Measurements from ENCODE around the gene DENND6B. TPM values are rescaled to one million over a fixed set of nuclear protein-coding genes. Genes with fewer than 3 reads are reported as not detected.
A peak's percentile ranks its signal among the peaks of the same experiment; 100 is the strongest.
"Not testable (repeated sequence)": the region's sequence is repeated elsewhere in the genome, so short reads cannot be mapped to it uniquely, and the experiment has no call there.

The DENND6B gene, protein sequence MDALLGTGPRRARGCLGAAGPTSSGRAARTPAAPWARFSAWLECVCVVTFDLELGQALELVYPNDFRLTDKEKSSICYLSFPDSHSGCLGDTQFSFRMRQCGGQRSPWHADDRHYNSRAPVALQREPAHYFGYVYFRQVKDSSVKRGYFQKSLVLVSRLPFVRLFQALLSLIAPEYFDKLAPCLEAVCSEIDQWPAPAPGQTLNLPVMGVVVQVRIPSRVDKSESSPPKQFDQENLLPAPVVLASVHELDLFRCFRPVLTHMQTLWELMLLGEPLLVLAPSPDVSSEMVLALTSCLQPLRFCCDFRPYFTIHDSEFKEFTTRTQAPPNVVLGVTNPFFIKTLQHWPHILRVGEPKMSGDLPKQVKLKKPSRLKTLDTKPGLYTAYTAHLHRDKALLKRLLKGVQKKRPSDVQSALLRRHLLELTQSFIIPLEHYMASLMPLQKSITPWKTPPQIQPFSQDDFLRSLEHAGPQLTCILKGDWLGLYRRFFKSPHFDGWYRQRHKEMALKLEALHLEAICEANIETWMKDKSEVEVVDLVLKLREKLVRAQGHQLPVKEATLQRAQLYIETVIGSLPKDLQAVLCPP
- 1.7 and 2.2 TPM in 2 replicates for total RNA-seq

GRCh38 chr22:50326956-50327710, at the start of gene DENND6B:
Gene DENND6B (minus strand): TSS chr22:50327012. CDS start chr22:50326988, 24 bp downstream.
- H3K27me3 Mint-ChIP-seq (ENCODE audit: insufficient read depth): peaks cover 21% of the 10 kb centered on the region
- H3K4me1 Mint-ChIP-seq (ENCODE audit: low read depth): peaks cover 7% of the 10 kb centered on the region
- H3K4me3 Mint-ChIP-seq: peak within 1 kb of the TSS; percentile 86
- H3K36me3 Mint-ChIP-seq (ENCODE audit: low read depth): no peaks in the 10 kb centered on the region
- intact Hi-C loops (cut with micrococcal nuclease): loop anchor here (1.0 to 5.0 kb wide), 3 partner anchors 16 to 85 kb away; partner anchors contain the start of genes MAPK11 and PPP6R2
- H3K27ac Mint-ChIP-seq: peak within 1 kb of the TSS; percentile 78
- H3K9me3 Mint-ChIP-seq: no peaks in the 10 kb centered on the region
- DNase-seq (ENCODE audit: low spot score): peak; percentile 68

GRCh38 chr22:50376085-50376651, 49.4 kb upstream of the DENND6B start:
- intact Hi-C loops (cut with micrococcal nuclease): no loop called here
- H3K9me3 Mint-ChIP-seq: no peaks in the 10 kb centered on the region
- H3K27ac Mint-ChIP-seq: peak overlapping the region; percentile 81
- peaks cover 5% of the 10 kb centered on the region for H3K4me1 Mint-ChIP-seq (ENCODE audit: low read depth)
- no peak overlapping the region for H3K4me3 Mint-ChIP-seq
- H3K36me3 Mint-ChIP-seq (ENCODE audit: low read depth): peaks cover 31% of the 10 kb centered on the region
- H3K27me3 Mint-ChIP-seq (ENCODE audit: insufficient read depth): no peaks in the 10 kb centered on the region
- DNase-seq (ENCODE audit: low spot score): no peak

DNA sequence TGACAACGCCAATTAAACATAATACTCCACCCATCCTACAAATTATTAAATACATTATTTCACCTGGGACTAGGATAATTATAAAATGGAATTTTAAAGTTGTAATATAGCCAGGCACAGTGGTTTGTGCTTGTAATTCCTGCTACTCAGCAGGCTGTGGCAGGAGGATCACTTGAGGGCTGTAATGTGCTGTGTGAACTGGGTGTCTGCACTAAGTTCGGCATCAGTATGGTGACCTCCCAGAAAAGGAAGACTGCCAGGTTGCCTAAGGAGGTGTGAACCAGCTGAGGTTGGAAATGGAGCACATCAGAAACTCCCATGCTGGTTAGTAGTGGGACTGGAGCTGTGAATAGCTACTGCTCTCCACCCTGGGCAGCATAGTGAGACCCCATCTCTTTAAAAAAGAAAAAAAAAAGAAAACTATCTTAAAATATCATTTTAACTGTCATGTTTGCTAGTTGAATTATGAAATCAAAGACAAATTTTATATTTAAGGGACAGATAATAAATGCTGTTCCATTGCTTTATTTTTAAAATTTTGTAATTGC, 44.4 kb upstream of the DENND6B start:
- intact Hi-C loops (cut with micrococcal nuclease): no loop called here
- DNase-seq (ENCODE audit: low spot score): no peak
- Mint-ChIP-seq H3K9me3 (no peaks in the 10 kb centered on the region), H3K4me3 (no peak overlapping the region), H3K27me3 (ENCODE audit: insufficient read depth) (no peaks in the 10 kb centered on the region), H3K36me3 (ENCODE audit: low read depth) (peaks cover 28% of the 10 kb centered on the region), H3K4me1 (ENCODE audit: low read depth) (peaks cover 3% of the 10 kb centered on the region), H3K27ac (no peak overlapping the region)

DNA sequence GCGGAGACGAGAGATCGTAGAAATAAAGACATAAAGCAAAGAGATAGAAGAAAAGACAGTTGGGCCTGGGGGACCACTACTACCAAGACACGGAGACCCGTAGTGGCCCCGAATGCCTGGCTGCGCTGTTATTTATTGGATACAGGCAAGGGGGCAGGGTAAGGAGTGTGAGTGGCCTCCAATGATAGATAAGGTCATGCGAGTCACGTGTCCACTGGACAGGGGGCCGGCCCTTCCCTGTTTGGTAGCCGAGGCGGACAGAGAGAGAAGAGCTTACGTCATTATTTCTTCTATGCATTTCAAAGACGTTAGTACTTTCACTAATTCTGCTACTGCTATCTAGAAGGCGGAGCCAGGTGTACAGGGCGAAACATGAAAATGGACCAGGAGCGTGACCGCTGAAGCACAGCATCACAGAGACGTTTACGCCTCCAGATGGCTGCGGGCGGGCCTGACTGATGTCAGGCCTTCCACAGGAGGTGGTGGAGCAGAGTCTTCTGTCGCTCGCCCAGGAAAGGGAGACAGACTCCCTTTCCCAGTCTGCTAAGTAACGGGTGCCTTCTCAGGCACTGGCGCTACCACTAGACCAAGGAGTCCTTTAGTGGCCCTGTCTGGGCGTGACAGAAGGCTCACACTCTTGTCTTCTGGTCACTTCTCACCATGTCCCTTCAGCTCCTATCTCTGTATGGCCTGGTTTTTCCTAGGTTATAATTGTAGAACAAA, 41.1 kb upstream of the DENND6B start:
- Mint-ChIP-seq H3K4me3 (no peak overlapping the region), H3K27ac (no peak overlapping the region), H3K4me1 (ENCODE audit: low read depth) (no peaks in the 10 kb centered on the region), H3K27me3 (ENCODE audit: insufficient read depth) (no peaks in the 10 kb centered on the region), H3K9me3 (no peaks in the 10 kb centered on the region), H3K36me3 (ENCODE audit: low read depth) (peaks cover 20% of the 10 kb centered on the region)
- intact Hi-C loops (cut with micrococcal nuclease): no loop called here
- DNase-seq (ENCODE audit: low spot score): no peak

DNA sequence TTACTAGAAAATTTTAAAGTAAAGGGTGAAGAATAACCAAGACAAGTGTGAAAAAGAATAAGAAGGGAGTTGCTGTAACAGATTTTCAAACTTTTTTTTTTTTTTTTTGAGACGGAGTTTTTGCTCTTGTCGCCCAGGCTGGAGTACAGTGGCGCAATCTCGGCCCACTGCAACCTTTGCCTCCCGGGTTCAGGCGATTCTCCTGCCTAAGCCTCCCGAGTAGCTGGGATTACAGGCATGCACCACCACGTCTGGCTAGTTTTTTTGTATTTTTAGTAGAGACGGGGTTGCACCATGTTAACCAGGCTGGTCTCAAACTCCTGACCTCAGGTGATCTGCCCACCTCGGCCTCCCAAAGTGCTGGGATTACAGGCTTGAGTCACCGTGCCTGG, 37.0 kb upstream of the DENND6B start:
- H3K27ac Mint-ChIP-seq; DNase-seq (ENCODE audit: low spot score); H3K27me3 Mint-ChIP-seq (ENCODE audit: insufficient read depth); H3K4me3 Mint-ChIP-seq; H3K9me3 Mint-ChIP-seq; intact Hi-C loops (cut with micrococcal nuclease): not testable (repeated sequence)
- Mint-ChIP-seq H3K4me1 (ENCODE audit: low read depth) (peaks cover 18% of the 10 kb centered on the region), H3K36me3 (ENCODE audit: low read depth) (peaks cover 30% of the 10 kb centered on the region)

GRCh38 chr22:50363166-50363802, 36.5 kb upstream of the DENND6B start:
- H3K27me3 Mint-ChIP-seq (ENCODE audit: insufficient read depth): no peaks in the 10 kb centered on the region

GRCh38 chr22:50361688-50362087, 34.9 kb upstream of the DENND6B start:
- H3K4me1 Mint-ChIP-seq (ENCODE audit: low read depth): peaks cover 26% of the 10 kb centered on the region
- no peak for DNase-seq (ENCODE audit: low spot score)
- peaks cover 23% of the 10 kb centered on the region for H3K36me3 Mint-ChIP-seq (ENCODE audit: low read depth)
- H3K27ac Mint-ChIP-seq: no peak overlapping the region
- H3K4me3 Mint-ChIP-seq: no peak overlapping the region
- H3K27me3 Mint-ChIP-seq (ENCODE audit: insufficient read depth): no peaks in the 10 kb centered on the region
- no peaks in the 10 kb centered on the region for H3K9me3 Mint-ChIP-seq
- intact Hi-C loops (cut with micrococcal nuclease): no loop called here

More at GRCh38 chr22:50363166-50363802, 36.5 kb upstream of the DENND6B start:
- intact Hi-C loops (cut with micrococcal nuclease): no loop called here
- H3K4me1 Mint-ChIP-seq (ENCODE audit: low read depth): peaks cover 18% of the 10 kb centered on the region
- no peak overlapping the region for H3K4me3 Mint-ChIP-seq
- DNase-seq (ENCODE audit: low spot score): no peak
- no peaks in the 10 kb centered on the region for H3K9me3 Mint-ChIP-seq
- peaks cover 27% of the 10 kb centered on the region for H3K36me3 Mint-ChIP-seq (ENCODE audit: low read depth)
- H3K27ac Mint-ChIP-seq: no peak overlapping the region

- peaks cover 23% of the 10 kb centered on the region for H3K36me3 Mint-ChIP-seq (ENCODE audit: low read depth)
- intact Hi-C loops (cut with micrococcal nuclease): no loop called here
- no peaks in the 10 kb centered on the region for H3K9me3 Mint-ChIP-seq
- peaks cover 26% of the 10 kb centered on the region for H3K4me1 Mint-ChIP-seq (ENCODE audit: low read depth)
- no peak overlapping the region for H3K4me3 Mint-ChIP-seq
- no peak for DNase-seq (ENCODE audit: low spot score)
- no peaks in the 10 kb centered on the region for H3K27me3 Mint-ChIP-seq (ENCODE audit: insufficient read depth)
- peak overlapping the region; percentile 64 for H3K27ac Mint-ChIP-seq
Measured at GRCh38 chr22:50361222-50361621, 34.4 kb upstream of the DENND6B start.

DNA sequence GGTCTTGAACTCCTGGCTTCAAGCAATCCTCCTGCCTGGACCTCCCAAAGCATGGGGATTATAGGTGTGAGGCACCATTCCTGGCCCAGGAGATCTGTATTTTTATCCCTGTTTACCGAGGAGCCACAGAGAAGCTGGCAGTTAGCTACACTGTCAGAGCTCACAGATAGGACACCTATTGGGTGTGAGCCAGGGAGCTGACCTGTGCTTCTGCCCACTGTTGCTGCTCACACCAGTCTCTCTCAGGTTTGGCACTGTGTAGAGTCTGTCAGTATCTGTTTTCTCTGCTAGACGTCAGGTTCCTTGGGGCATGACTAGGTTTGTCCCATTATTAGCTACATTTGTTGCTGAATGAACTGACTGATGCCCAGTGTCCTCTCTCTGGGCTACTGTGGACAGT, 33.8 kb upstream of the DENND6B start:
- Mint-ChIP-seq H3K4me3 (no peak overlapping the region), H3K4me1 (ENCODE audit: low read depth) (peaks cover 26% of the 10 kb centered on the region), H3K36me3 (ENCODE audit: low read depth) (peaks cover 23% of the 10 kb centered on the region), H3K27ac (no peak overlapping the region), H3K9me3 (no peaks in the 10 kb centered on the region), H3K27me3 (ENCODE audit: insufficient read depth) (no peaks in the 10 kb centered on the region)
- DNase-seq (ENCODE audit: low spot score): no peak
- intact Hi-C loops (cut with micrococcal nuclease): no loop called here

GRCh38 chr22:50357756-50358155, 30.9 kb upstream of the DENND6B start:
- no peak overlapping the region for H3K27ac Mint-ChIP-seq
- H3K27me3 Mint-ChIP-seq (ENCODE audit: insufficient read depth): no peaks in the 10 kb centered on the region
- no peak overlapping the region for H3K4me3 Mint-ChIP-seq
- peaks cover 26% of the 10 kb centered on the region for H3K4me1 Mint-ChIP-seq (ENCODE audit: low read depth)
- H3K9me3 Mint-ChIP-seq: no peaks in the 10 kb centered on the region
- H3K36me3 Mint-ChIP-seq (ENCODE audit: low read depth): peaks cover 26% of the 10 kb centered on the region
- intact Hi-C loops (cut with micrococcal nuclease): no loop called here
- no peak for DNase-seq (ENCODE audit: low spot score)

- Mint-ChIP-seq H3K27me3 (ENCODE audit: insufficient read depth) (no peaks in the 10 kb centered on the region), H3K27ac (no peak overlapping the region), H3K4me3 (no peak overlapping the region), H3K9me3 (no peaks in the 10 kb centered on the region), H3K4me1 (ENCODE audit: low read depth) (peaks cover 26% of the 10 kb centered on the region), H3K36me3 (ENCODE audit: low read depth) (peaks cover 26% of the 10 kb centered on the region)
- intact Hi-C loops (cut with micrococcal nuclease): no loop called here
- no peak for DNase-seq (ENCODE audit: low spot score)
Measured at GRCh38 chr22:50357222-50357621, 30.4 kb upstream of the DENND6B start.

DNA sequence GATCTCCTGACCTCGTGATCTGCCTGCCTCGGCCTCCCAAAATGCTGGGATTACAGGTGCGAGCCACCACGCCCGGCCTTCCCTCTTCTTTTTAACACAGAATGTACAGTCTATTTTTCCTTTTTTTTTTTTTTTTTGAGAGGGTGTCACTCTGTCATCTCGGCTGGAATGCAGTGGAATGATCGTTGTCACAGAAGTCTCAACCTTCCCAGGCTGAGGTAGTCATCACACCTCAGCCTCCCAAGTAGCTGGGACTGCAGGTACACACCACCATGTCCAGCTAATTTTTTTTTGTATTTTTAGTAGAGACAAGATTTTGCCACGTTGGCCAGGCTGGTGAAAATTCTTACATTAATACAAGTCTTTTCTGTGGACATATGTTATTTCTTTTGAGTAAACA, 29.4 kb upstream of the DENND6B start:
- intact Hi-C loops (cut with micrococcal nuclease): no loop called here

More for the DNA sequence above, 29.4 kb upstream of the DENND6B start:
- no peak for DNase-seq (ENCODE audit: low spot score)
- Mint-ChIP-seq H3K27me3 (ENCODE audit: insufficient read depth) (no peaks in the 10 kb centered on the region), H3K4me3 (no peak overlapping the region), H3K9me3 (no peaks in the 10 kb centered on the region), H3K27ac (no peak overlapping the region), H3K36me3 (ENCODE audit: low read depth) (peaks cover 18% of the 10 kb centered on the region), H3K4me1 (ENCODE audit: low read depth) (peaks cover 19% of the 10 kb centered on the region)
